K562 (cell line): Measurements from ENCODE around the gene CLTC. TPM values are rescaled to one million over a fixed set of nuclear protein-coding genes. Genes with fewer than 3 reads are reported as not detected.

Experiments
- ATF7 ChIP-seq: fragments of 450-650 bp; IDR thresholded peaks from 2 replicates; pipeline ENCODE4 v1.7.1; 2014; ENCODE audit warnings: mild to moderate bottlenecking, moderate library complexity
- CEBPG ChIP-seq, 3 experiments: fragments of 200-800 bp in 1 of 3; sonication (Bioruptor generic) in 1 of 3; sonication (generic) in 1 of 3; formaldehyde crosslinking in 1 of 3; IDR thresholded peaks in 2 of 3; conservative IDR thresholded peaks in 1 of 3; 2 replicates each; pipeline versions ENCODE4 v1.6.1 to v1.8.0; 2016 to 2022; ENCODE audit warnings: missing compliant biosample characterization in 2 of 3, missing genetic modification characterization in 2 of 3, mild to moderate bottlenecking in 1 of 3, missing genetic modification reagents in 1 of 3
- CREB1 ChIP-seq, 2 experiments: sonication (generic) in 1 of 2; formaldehyde crosslinking in 1 of 2; IDR thresholded peaks; 2 replicates each; pipeline versions ENCODE4 v1.6.1 to v1.8.0; 2012 to 2022; ENCODE audit warnings: inconsistent platforms in 1 of 2, mild to moderate bottlenecking in 1 of 2, missing genetic modification reagents in 1 of 2, moderate library complexity in 1 of 2
- CREB3 ChIP-seq: fragments of 450-650 bp; conservative IDR thresholded peaks from 2 replicates; pipeline ENCODE4 v1.6.1; 2016; ENCODE audit warnings: missing genetic modification characterization, low read depth, mild to moderate bottlenecking, missing compliant biosample characterization, moderate library complexity
- CXXC5 ChIP-seq: fragments of 250-450 bp; sonication (Bioruptor Pico); IDR thresholded peaks from 2 replicates; pipeline ENCODE4 v1.8.0; 2022; ENCODE audit warnings: inconsistent platforms, mild to moderate bottlenecking, moderate library complexity
- FOXK1 ChIP-seq: sonication (generic); formaldehyde crosslinking; IDR thresholded peaks from 2 replicates; pipeline ENCODE4 v1.8.0; 2022; ENCODE audit warnings: missing genetic modification reagents, mild to moderate bottlenecking, borderline replicate concordance
- HCFC1 ChIP-seq: IDR thresholded peaks from 2 replicates; pipeline ENCODE4 v1.6.1; 2012; ENCODE audit warnings: low read depth, low read length, improper control_type of control experiment
- HDAC1 ChIP-seq, 2 experiments: fragments of 450-650 bp; IDR thresholded peaks; 2 replicates each; pipeline ENCODE4 v1.6.1; 2016 to 2017; ENCODE audit warnings: inconsistent platforms in 1 of 2, mild to moderate bottlenecking in 1 of 2, moderate library complexity in 1 of 2
- ID3 ChIP-seq, 2 experiments: fragments of 250-450 bp in 1 of 2; fragments of 450-650 bp in 1 of 2; sonication (Bioruptor Pico) in 1 of 2; IDR thresholded peaks; 2 replicates each; pipeline versions ENCODE4 v1.6.1 to v1.8.0; 2016 to 2021; ENCODE audit warnings: mild to moderate bottlenecking in 2 of 2, moderate library complexity in 2 of 2, missing compliant biosample characterization in 1 of 2, missing genetic modification characterization in 1 of 2
- KLF1 ChIP-seq: fragments of 450-650 bp; IDR thresholded peaks from 2 replicates; pipeline ENCODE4 v1.6.1; 2016; ENCODE audit warnings: missing genetic modification characterization, missing compliant biosample characterization
- MTA3 ChIP-seq: fragments of 450-650 bp; formaldehyde crosslinking; IDR thresholded peaks from 2 replicates; pipeline ENCODE4 v1.6.1; 2017; ENCODE audit warnings: mild to moderate bottlenecking, borderline replicate concordance
- MYNN ChIP-seq, 2 experiments: sonication (generic); formaldehyde crosslinking in 1 of 2; IDR thresholded peaks; 2 replicates each; pipeline versions ENCODE4 v1.5.0 to v1.6.1; 2016 to 2020; ENCODE audit warnings: antibody characterized with exemption in 1 of 2, missing genetic modification reagents in 1 of 2
- NFE2 ChIP-seq: IDR thresholded peaks from 2 replicates; pipeline ENCODE4 v1.6.1; 2014; ENCODE audit warnings: antibody characterized with exemption, low read depth
- PHF20 ChIP-seq: fragments of 450-650 bp; IDR thresholded peaks from 2 replicates; pipeline ENCODE4 v1.6.1; 2018; ENCODE audit not compliant: partially characterized antibody
- POLR2A ChIP-seq: fragments of 450-650 bp; conservative IDR thresholded peaks from 2 replicates; pipeline ENCODE4 v1.6.1; 2016
- POLR2B ChIP-seq: fragments of 450-650 bp; IDR thresholded peaks from 2 replicates; pipeline ENCODE4 v1.6.1; 2018; ENCODE audit warnings: low read depth; ENCODE audit not compliant: partially characterized antibody
- RFX1 ChIP-seq: fragments of 450-650 bp; IDR thresholded peaks from 2 replicates; pipeline ENCODE4 v1.6.1; 2016; ENCODE audit warnings: mild to moderate bottlenecking, moderate library complexity
- RFX7 ChIP-seq: fragments of 250-450 bp; sonication (Bioruptor Pico); IDR thresholded peaks from 2 replicates; pipeline ENCODE4 v1.5.1; 2021; ENCODE audit warnings: mild to moderate bottlenecking
- SMC3 ChIP-seq: conservative IDR thresholded peaks from 2 replicates; pipeline ENCODE4 v1.6.1; 2011; ENCODE audit warnings: low read depth, low read length, improper control_type of control experiment; ENCODE audit not compliant: insufficient read depth
- SREBF1 ChIP-seq: fragments of 150-350 bp; IDR thresholded peaks from 2 replicates; pipeline ENCODE4 v1.6.1; 2014; ENCODE audit warnings: antibody characterized with exemption, low read depth, low read length, borderline replicate concordance
- SUPT5H ChIP-seq: fragments of 450-650 bp; IDR thresholded peaks from 2 replicates; pipeline ENCODE4 v1.6.1; 2016
- TARDBP ChIP-seq: fragments of 450-650 bp; IDR thresholded peaks from 2 replicates; pipeline ENCODE4 v1.6.1; 2016
- TBP ChIP-seq: optimal IDR thresholded peaks from 2 replicates; pipeline ENCODE3; 2011; ENCODE audit warnings: low read depth, low read length, improper control_type of control experiment
- TRIM24 ChIP-seq, 2 experiments: fragments of 450-650 bp; IDR thresholded peaks; 2 replicates each; pipeline ENCODE4 v1.6.1; 2016
- ZNF785 ChIP-seq: fragments of 250-450 bp; sonication (Bioruptor Pico); IDR thresholded peaks from 2 replicates; pipeline ENCODE4 v1.4.0; 2020; ENCODE audit warnings: mild to moderate bottlenecking
- polyA plus RNA-seq, 8 experiments: library from polyadenylated mRNA; depleted of rRNA in 4 of 8; stranded (reverse) in 5 of 8; unstranded in 3 of 8; fragments of >200 nt; fragmentation: Nextera tagmentation in 2 of 8; fragmentation: Illumina TruSeq in 1 of 8; extraction: Ambion mirVana in 2 of 8; extraction: Trizol in 1 of 8; gene quantifications; 2 replicates each; pipeline versions ENCODE4 v1.2.1 to v1.2.3, GENCODE V29; 2011 to 2014; ENCODE audit warnings: inconsistent platforms in 1 of 8, missing spikeins in 1 of 8
- total RNA-seq, 7 experiments: library from RNA; depleted of rRNA in 6 of 7; stranded (reverse); fragments of >200 nt in 6 of 7; fragmentation: Illumina TruSeq in 2 of 7; extraction: Trizol in 2 of 7; gene quantifications; 2 replicates each; pipeline versions ENCODE4 v1.2.1 to v1.2.3, GENCODE V29; 2011 to 2021; ENCODE audit warnings: low replicate concordance in 1 of 7
- TF ChIP-seq, protein P1 (sequence below): fragments of 200-800 bp; sonication (Bioruptor generic); IDR thresholded peaks from 2 replicates; pipeline ENCODE4 v1.6.1; 2017; ENCODE audit warnings: missing genetic modification characterization, missing compliant biosample characterization

The CLTC gene
- total and polyA plus RNA-seq, 9 of the 15 experiments (the other 6 are each of a cell fraction or from before 2014, with no cell fraction given), result 115 to 267 (median 174) TPM

- peak; percentile 56; the same call in 1 of the 2 replicates for TF ChIP-seq CREB3 (tag)
- TF ChIP-seq NFE2, result peak; percentile 83
- peak; percentile 87 for TF ChIP-seq CREB1 (IDR thresholded peaks at IDR 0.05)
- TF ChIP-seq CREB1 (CRISPR knock-in tag; IDR thresholded peaks at IDR 0.05), result peak; percentile 93
- peak in 1 of 2 experiments; percentile 99; a peak in 2 of 4 replicates for TF ChIP-seq HDAC1 (IDR thresholded peaks at IDR 0.05)
- peak; percentile 76; the same call in 1 of the 2 replicates for TF ChIP-seq MTA3
- peak; percentile 97 for TF ChIP-seq SUPT5H
- TF ChIP-seq POLR2A, result peak; percentile 99
- TF ChIP-seq MYNN (IDR thresholded peaks at IDR 0.05), result peak; percentile 57; the same call in 1 of the 2 replicates
- no peak for TF ChIP-seq MYNN (CRISPR knock-in tag; IDR thresholded peaks at IDR 0.05)
- no peak for TF ChIP-seq RFX1
- TF ChIP-seq TRIM24 (IDR thresholded peaks at IDR 0.05), result peak in 1 of 2 experiments; percentile 77; a peak in 1 of 4 replicates
- peak; percentile 61; the same call in 1 of the 2 replicates for TF ChIP-seq CEBPG (CRISPR knock-in tag; IDR thresholded peaks at IDR 0.05)
- TF ChIP-seq CEBPG (tag; conservative IDR thresholded peaks at IDR 0.05 in 1 of 2, IDR thresholded peaks at IDR 0.05 in 1 of 2), result peak in 1 of 2 experiments; percentile 47; a peak in 2 of 4 replicates
- peak; percentile 70 for TF ChIP-seq PHF20
- TF ChIP-seq, protein P1, sequence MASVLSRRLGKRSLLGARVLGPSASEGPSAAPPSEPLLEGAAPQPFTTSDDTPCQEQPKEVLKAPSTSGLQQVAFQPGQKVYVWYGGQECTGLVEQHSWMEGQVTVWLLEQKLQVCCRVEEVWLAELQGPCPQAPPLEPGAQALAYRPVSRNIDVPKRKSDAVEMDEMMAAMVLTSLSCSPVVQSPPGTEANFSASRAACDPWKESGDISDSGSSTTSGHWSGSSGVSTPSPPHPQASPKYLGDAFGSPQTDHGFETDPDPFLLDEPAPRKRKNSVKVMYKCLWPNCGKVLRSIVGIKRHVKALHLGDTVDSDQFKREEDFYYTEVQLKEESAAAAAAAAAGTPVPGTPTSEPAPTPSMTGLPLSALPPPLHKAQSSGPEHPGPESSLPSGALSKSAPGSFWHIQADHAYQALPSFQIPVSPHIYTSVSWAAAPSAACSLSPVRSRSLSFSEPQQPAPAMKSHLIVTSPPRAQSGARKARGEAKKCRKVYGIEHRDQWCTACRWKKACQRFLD (CRISPR knock-in tag), result peak; percentile 85; the same call in 1 of the 2 replicates
- TF ChIP-seq SMC3, result no peak
- peak; percentile 93 for TF ChIP-seq SREBF1
- TF ChIP-seq ZNF785 (CRISPR knock-in tag), result no peak
- TF ChIP-seq TARDBP, result no peak
- TF ChIP-seq ID3 (CRISPR knock-in tag; IDR thresholded peaks at IDR 0.05), result no peak
- no peak; the same call in 1 of the 2 replicates for TF ChIP-seq ID3 (tag; IDR thresholded peaks at IDR 0.05)
- peak; percentile 74 for TF ChIP-seq HCFC1
- peak; percentile 91 for TF ChIP-seq POLR2B
- TF ChIP-seq RFX7 (CRISPR knock-in tag), result no peak
- TF ChIP-seq KLF1, result peak; percentile 77
- peak; percentile 94 for TF ChIP-seq TBP
- TF ChIP-seq CXXC5, result peak; percentile 65
- 0 out of 2 replicates have a peak, but pooled peaks have one; percentile 16 for TF ChIP-seq FOXK1 (CRISPR knock-in tag)
- peak; percentile 92 for TF ChIP-seq ATF7
Observed at GRCh38 chr17:59707149-59707970, 87.7 kb downstream of the CLTC start, which contains the start of the genes PTRH2 and VMP1 (continued).
